Liver (tissue), 3 donors: ENCODE measurements around the gene EFHB.
"Not testable (repeated sequence)": the region's sequence is repeated elsewhere in the genome, so short reads cannot be mapped to it uniquely, and the experiment has no call there.

Source experiments
- ATF3 ChIP-seq: IDR thresholded peaks from 2 replicates; pipeline ENCODE4 v1.6.1; 2016; ENCODE audit warnings: antibody characterized with exemption
- CTCF ChIP-seq: fragments of 150-350 bp; IDR thresholded peaks from 2 replicates; pipeline ENCODE4 v1.5.1; 2017; ENCODE audit warnings: improper control_type of control experiment, low read depth, low read length; ENCODE audit not compliant: missing input control
- EGR1 ChIP-seq, 2 donors: IDR thresholded peaks; 2 replicates each; pipeline ENCODE4 v1.6.1; 2016 to 2018; ENCODE audit warnings: antibody characterized with exemption in 2 of 2, low read depth in 2 of 2
- JUND ChIP-seq, 2 donors: IDR thresholded peaks; 2 replicates each; pipeline ENCODE4 v1.6.1; 2016; ENCODE audit warnings: antibody characterized with exemption in 2 of 2
- NR2F2 ChIP-seq: IDR thresholded peaks from 2 replicates; pipeline ENCODE4 v1.6.1; 2016; ENCODE audit warnings: antibody characterized with exemption
- RAD21 ChIP-seq, 2 donors: IDR thresholded peaks; 2 replicates each; pipeline ENCODE4 v1.6.1; 2016; ENCODE audit warnings: antibody characterized with exemption in 2 of 2, mild to moderate bottlenecking in 2 of 2
- TAF1 ChIP-seq: conservative IDR thresholded peaks from 2 replicates; pipeline ENCODE4 v1.6.1; 2016; ENCODE audit warnings: antibody characterized with exemption, mild to moderate bottlenecking
- YY1 ChIP-seq: IDR thresholded peaks from 2 replicates; pipeline ENCODE4 v1.6.1; 2016; ENCODE audit warnings: antibody characterized with exemption, mild to moderate bottlenecking
- donor health status: healthy.
- donor health status: healthy.

- TF ChIP-seq JUND (IDR thresholded peaks at IDR 0.05); CTCF; TAF1; NR2F2; ATF3; EGR1 (IDR thresholded peaks at IDR 0.05; ENCODE audit: low read depth in 2 of 2); RAD21 (IDR thresholded peaks at IDR 0.05); YY1: not testable (repeated sequence)
Observed at GRCh38 chr3:19887122-19887521, 46.9 kb downstream of the EFHB start.
